WTC11 (cell line): ENCODE results near the gene NEB. TPM values are rescaled to one million over a fixed set of nuclear protein-coding genes. Genes with fewer than 3 reads are reported as not detected.

ENCODE experiments used
- ATAC-seq: fragments of 200-7000 bp; cut with Tn5 transposase; 2 replicates; pipeline ENCODE4 v1.10.0; 2021; ENCODE audit warnings: mild to moderate bottlenecking, moderate library complexity
- CTCF ChIA-PET: fragments of 300-600 bp; sonication (Branson Sonifier 250); formaldehyde crosslinking; loops from one replicate; lab custom pipeline; 2021; ENCODE audit warnings: antibody characterized with exemption; lab: Charles Lee
- POLR2A ChIA-PET: fragments of 350-600 bp; sonication (Branson Sonifier 250); formaldehyde crosslinking; loops from one replicate; lab custom pipeline; 2021; ENCODE audit warnings: antibody characterized with exemption; lab: Charles Lee
- DNase-seq: peaks from one replicate; pipeline ENCODE4 v3.0.0; 2021; ENCODE audit warnings: low spot score
- H3K27ac Mint-ChIP-seq: 2 replicates; pipeline ENCODE4 v1.8.0; 2021; ENCODE audit warnings: mixed read lengths
- H3K27me3 Mint-ChIP-seq: 2 replicates; pipeline ENCODE4 v1.8.0; 2021; ENCODE audit warnings: low read depth, mild to moderate bottlenecking, moderate library complexity, mixed read lengths
- H3K36me3 Mint-ChIP-seq: 2 replicates; pipeline ENCODE4 v1.8.0; 2021; ENCODE audit warnings: mixed read lengths
- H3K4me1 Mint-ChIP-seq: 2 replicates; pipeline ENCODE4 v1.8.0; 2022; ENCODE audit warnings: mixed read lengths
- H3K4me3 Mint-ChIP-seq: 2 replicates; pipeline ENCODE4 v1.8.0; 2021; ENCODE audit warnings: mild to moderate bottlenecking, moderate library complexity, mixed read lengths
- H3K9me3 Mint-ChIP-seq: 2 replicates; pipeline ENCODE4 v1.8.0; 2021; ENCODE audit warnings: mixed read lengths
- ATF1 ChIP-seq: sonication (generic); formaldehyde crosslinking; IDR thresholded peaks from 2 replicates; pipeline ENCODE4 v1.8.1; 2023; ENCODE audit warnings: mild to moderate bottlenecking, moderate library complexity, missing genetic modification reagents
- ATF6 ChIP-seq: sonication (generic); formaldehyde crosslinking; IDR thresholded peaks from 2 replicates; pipeline ENCODE4 v1.8.1; 2023; ENCODE audit warnings: mild to moderate bottlenecking, missing genetic modification reagents
- CREB1 ChIP-seq: sonication (generic); formaldehyde crosslinking; IDR thresholded peaks from 2 replicates; pipeline ENCODE4 v1.8.0; 2023; ENCODE audit warnings: mild to moderate bottlenecking, missing genetic modification reagents
- E2F5 ChIP-seq: sonication (generic); formaldehyde crosslinking; IDR thresholded peaks from 2 replicates; pipeline ENCODE4 v1.8.1; 2022; ENCODE audit warnings: mild to moderate bottlenecking, moderate library complexity, missing genetic modification reagents
- ELF4 ChIP-seq: sonication (generic); formaldehyde crosslinking; IDR thresholded peaks from 2 replicates; pipeline ENCODE4 v1.8.1; 2022; ENCODE audit warnings: low read depth, mild to moderate bottlenecking, moderate library complexity, missing genetic modification reagents
- FOXK1 ChIP-seq: sonication (generic); formaldehyde crosslinking; IDR thresholded peaks from 2 replicates; pipeline ENCODE4 v1.8.0; 2022; ENCODE audit warnings: mild to moderate bottlenecking, moderate library complexity, missing genetic modification reagents
- GABPB1 ChIP-seq: sonication (generic); formaldehyde crosslinking; IDR thresholded peaks from 2 replicates; pipeline ENCODE4 v1.8.1; 2023; ENCODE audit warnings: mild to moderate bottlenecking, missing genetic modification reagents
- GTF2I ChIP-seq: fragments of 250-450 bp; sonication (Bioruptor Pico); conservative IDR thresholded peaks from 2 replicates; pipeline ENCODE4 v1.4.0; 2021; ENCODE audit warnings: mild to moderate bottlenecking
- IRF1 ChIP-seq: sonication (generic); formaldehyde crosslinking; IDR thresholded peaks from 2 replicates; pipeline ENCODE4 v1.8.0; 2023; ENCODE audit warnings: missing genetic modification reagents
- JUN ChIP-seq: sonication (generic); formaldehyde crosslinking; IDR thresholded peaks from 2 replicates; pipeline ENCODE4 v1.8.0; 2023; ENCODE audit warnings: mild to moderate bottlenecking, missing genetic modification reagents
- MLX ChIP-seq: sonication (generic); formaldehyde crosslinking; IDR thresholded peaks from 2 replicates; pipeline ENCODE4 v1.8.1; 2023; ENCODE audit warnings: mild to moderate bottlenecking, missing genetic modification reagents, moderate library complexity
- MYBL2 ChIP-seq: sonication (generic); formaldehyde crosslinking; IDR thresholded peaks from 2 replicates; pipeline ENCODE4 v1.8.1; 2023; ENCODE audit warnings: mild to moderate bottlenecking, moderate library complexity, missing genetic modification reagents
- NFE2L1 ChIP-seq: sonication (generic); formaldehyde crosslinking; IDR thresholded peaks from 2 replicates; pipeline ENCODE4 v1.8.1; 2023; ENCODE audit warnings: missing genetic modification reagents
- NFYB ChIP-seq: sonication (generic); formaldehyde crosslinking; conservative IDR thresholded peaks from 2 replicates; pipeline ENCODE4 v1.8.0; 2022; ENCODE audit warnings: low read depth, missing genetic modification reagents
- NR1H2 ChIP-seq: sonication (generic); formaldehyde crosslinking; IDR thresholded peaks from 2 replicates; pipeline ENCODE4 v1.9.0; 2021; ENCODE audit warnings: mild to moderate bottlenecking, moderate library complexity, missing genetic modification reagents
- NR3C1 ChIP-seq: sonication (generic); formaldehyde crosslinking; conservative IDR thresholded peaks from 2 replicates; pipeline ENCODE4 v1.8.1; 2023; ENCODE audit warnings: low read depth, mild to moderate bottlenecking, missing genetic modification reagents
- RELA ChIP-seq: sonication (generic); formaldehyde crosslinking; IDR thresholded peaks from 2 replicates; pipeline ENCODE4 v1.8.1; 2022; ENCODE audit warnings: missing genetic modification reagents, mild to moderate bottlenecking, borderline replicate concordance
- USF2 ChIP-seq: sonication (generic); formaldehyde crosslinking; IDR thresholded peaks from 2 replicates; pipeline ENCODE4 v1.8.1; 2023; ENCODE audit warnings: mild to moderate bottlenecking, missing genetic modification reagents, moderate library complexity
- ZNF121 ChIP-seq: sonication (generic); formaldehyde crosslinking; IDR thresholded peaks from 2 replicates; pipeline ENCODE4 v1.8.0; 2023; ENCODE audit warnings: missing genetic modification reagents
- ZNF219 ChIP-seq: sonication (generic); formaldehyde crosslinking; IDR thresholded peaks from 2 replicates; pipeline ENCODE4 v1.8.0; 2023; ENCODE audit warnings: missing genetic modification reagents, mild to moderate bottlenecking, borderline replicate concordance
- ZNF281 ChIP-seq: sonication (generic); formaldehyde crosslinking; IDR thresholded peaks from 2 replicates; pipeline ENCODE4 v1.8.0; 2023; ENCODE audit warnings: mild to moderate bottlenecking, missing genetic modification reagents
- total RNA-seq: library from RNA; stranded (reverse); gene quantifications from 3 replicates; pipeline ENCODE4 v1.2.3, GENCODE V29; 2021

Gene NEB
- total RNA-seq, 1 experiment from 2014 or later, result 1.9 TPM

GRCh38 chr2:151781642-151782041 lies 47.4 kb upstream of the NEB start:
- Mint-ChIP-seq H3K36me3 (peaks cover 36% of the 10 kb centered on the region), H3K27me3 (no peaks in the 10 kb centered on the region), H3K4me1 (peaks cover 9% of the 10 kb centered on the region), H3K27ac (no peak overlapping the region), H3K4me3 (no peak overlapping the region), H3K9me3 (peaks cover 11% of the 10 kb centered on the region)
- no peak for DNase-seq
- CTCF ChIA-PET, result no interaction called here
- POLR2A ChIA-PET, result no interaction called here
- no peak for ATAC-seq
- TF ChIP-seq MYBL2 (CRISPR knock-in tag), result no peak

- ChIA-PET CTCF (no interaction called here), POLR2A (no interaction called here)
- ATAC-seq (no peak), DNase-seq (no peak)
- peaks cover 11% of the 10 kb centered on the region for H3K9me3 Mint-ChIP-seq
- peaks cover 43% of the 10 kb centered on the region for H3K36me3 Mint-ChIP-seq
- TF ChIP-seq E2F5 (no peak), ZNF121 (CRISPR knock-in tag) (no peak), NR3C1 (no peak), ZNF281 (CRISPR knock-in tag) (no peak), GTF2I (no peak)
- no peak overlapping the region for H3K27ac Mint-ChIP-seq
- 0 out of 2 replicates have a peak, but pooled peaks cover 3% of the 10 kb centered on the region for H3K4me1 Mint-ChIP-seq
- H3K27me3 Mint-ChIP-seq, result no peaks in the 10 kb centered on the region
- H3K4me3 Mint-ChIP-seq, result no peak overlapping the region
Measured at GRCh38 chr2:151780938-151781337, 46.7 kb upstream of the NEB start.

GRCh38 chr2:151777935-151778334 lies 43.7 kb upstream of the NEB start:
- Mint-ChIP-seq H3K9me3 (peaks cover 11% of the 10 kb centered on the region), H3K36me3 (peaks cover 42% of the 10 kb centered on the region)
- TF ChIP-seq NFE2L1 (no peak), ELF4 (no peak), NFYB (CRISPR knock-in tag) (no peak), E2F5 (no peak)
- TF ChIP-seq, all 79 proteins: peak for 0
- ChIA-PET POLR2A (no interaction called here), CTCF (interaction anchor here (1.1 to 1.5 kb wide), 3 partner anchors 10 to 41 kb away, joined by 3 to 5 read pairs (median 3); no protein-coding TSS in a partner anchor)
- DNase-seq (no peak), ATAC-seq (no peak)
- Mint-ChIP-seq H3K4me3 (no peak overlapping the region), H3K4me1 (0 out of 2 replicates have a peak, but pooled peaks cover 3% of the 10 kb centered on the region), H3K27me3 (no peaks in the 10 kb centered on the region), H3K27ac (no peak overlapping the region)

- ATAC-seq (0 out of 2 replicates have a peak, but pooled peaks have one; percentile 32), DNase-seq (no peak)
- ChIA-PET POLR2A (no interaction called here), CTCF (interaction anchor here (1.1 to 1.5 kb wide), 3 partner anchors 11 to 41 kb away, joined by 3 to 5 read pairs (median 3); no protein-coding TSS in a partner anchor)
- H3K4me1 Mint-ChIP-seq, result 0 out of 2 replicates have a peak, but pooled peaks cover 3% of the 10 kb centered on the region
- no peaks in the 10 kb centered on the region for H3K27me3 Mint-ChIP-seq
- H3K27ac Mint-ChIP-seq, result no peak overlapping the region
- H3K9me3 Mint-ChIP-seq, result peaks cover 11% of the 10 kb centered on the region
- peaks cover 42% of the 10 kb centered on the region for H3K36me3 Mint-ChIP-seq
- no peak overlapping the region for H3K4me3 Mint-ChIP-seq
- no peak for TF ChIP-seq FOXK1 (CRISPR knock-in tag)
- no peak for TF ChIP-seq ELF4
- TF ChIP-seq GABPB1 (CRISPR knock-in tag), result no peak
- TF ChIP-seq ATF1 (CRISPR knock-in tag), result no peak
- TF ChIP-seq ATF6 (CRISPR knock-in tag), result no peak
- TF ChIP-seq JUN, result no peak
- TF ChIP-seq IRF1, result no peak
- TF ChIP-seq ZNF219 (CRISPR knock-in tag), result no peak
- TF ChIP-seq MLX (CRISPR knock-in tag), result no peak
- TF ChIP-seq RELA (CRISPR knock-in tag), result no peak
- TF ChIP-seq CREB1, result no peak
- no peak for TF ChIP-seq NR1H2 (CRISPR knock-in tag)
- no peak for TF ChIP-seq USF2 (CRISPR knock-in tag)
Measured at GRCh38 chr2:151777487-151777886, 43.2 kb upstream of the NEB start.
